Uterus (tissue), 2 donors: ENCODE data around the gene RIOX2.

Experiments used
- POLR2A ChIP-seq, 2 donors: fragments of 450-650 bp; IDR thresholded peaks; one replicate each; pipeline ENCODE4 v1.6.1; 2016; ENCODE audit warnings: antibody characterized with exemption in 2 of 2, mild to moderate bottlenecking in 1 of 2, moderate library complexity in 1 of 2
- TF ChIP-seq, protein P1 (sequence below), 4 experiments: fragments of 200-600 bp in 2 of 4; fragments of 450-650 bp in 2 of 4; sonication (generic) in 2 of 4; IDR thresholded peaks; one replicate each; pipeline ENCODE4 v1.5.1; 2016 to 2019; ENCODE audit warnings: antibody characterized with exemption in 4 of 4, mild to moderate bottlenecking in 2 of 4, moderate library complexity in 1 of 4

DNA sequence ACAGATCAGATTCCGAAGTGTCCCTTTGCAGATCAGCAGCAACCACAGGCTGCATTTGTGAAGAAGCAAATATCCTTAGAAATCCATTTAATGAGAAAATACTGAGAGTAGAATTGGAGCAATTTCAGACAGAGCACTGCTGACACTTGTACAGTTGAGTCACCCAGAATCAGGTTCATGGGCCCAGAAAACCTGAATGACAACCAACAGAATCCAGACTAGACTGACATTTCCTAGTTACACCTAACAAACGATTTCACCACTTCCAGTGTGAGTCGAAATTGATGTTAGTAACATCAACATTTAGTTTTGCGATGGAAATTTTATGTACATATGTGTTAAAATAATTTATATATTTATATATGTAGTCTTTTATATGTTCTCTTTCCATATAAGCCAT lies 46.1 kb upstream of the RIOX2 start:
- TF ChIP-seq, protein P1, sequence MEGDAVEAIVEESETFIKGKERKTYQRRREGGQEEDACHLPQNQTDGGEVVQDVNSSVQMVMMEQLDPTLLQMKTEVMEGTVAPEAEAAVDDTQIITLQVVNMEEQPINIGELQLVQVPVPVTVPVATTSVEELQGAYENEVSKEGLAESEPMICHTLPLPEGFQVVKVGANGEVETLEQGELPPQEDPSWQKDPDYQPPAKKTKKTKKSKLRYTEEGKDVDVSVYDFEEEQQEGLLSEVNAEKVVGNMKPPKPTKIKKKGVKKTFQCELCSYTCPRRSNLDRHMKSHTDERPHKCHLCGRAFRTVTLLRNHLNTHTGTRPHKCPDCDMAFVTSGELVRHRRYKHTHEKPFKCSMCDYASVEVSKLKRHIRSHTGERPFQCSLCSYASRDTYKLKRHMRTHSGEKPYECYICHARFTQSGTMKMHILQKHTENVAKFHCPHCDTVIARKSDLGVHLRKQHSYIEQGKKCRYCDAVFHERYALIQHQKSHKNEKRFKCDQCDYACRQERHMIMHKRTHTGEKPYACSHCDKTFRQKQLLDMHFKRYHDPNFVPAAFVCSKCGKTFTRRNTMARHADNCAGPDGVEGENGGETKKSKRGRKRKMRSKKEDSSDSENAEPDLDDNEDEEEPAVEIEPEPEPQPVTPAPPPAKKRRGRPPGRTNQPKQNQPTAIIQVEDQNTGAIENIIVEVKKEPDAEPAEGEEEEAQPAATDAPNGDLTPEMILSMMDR (IDR thresholded peaks at IDR 0.05): no peak
- TF ChIP-seq POLR2A (IDR thresholded peaks at IDR 0.05): no peak
